ENCODE data around the gene TRIM46. TPM values are rescaled to one million over a fixed set of nuclear protein-coding genes. Genes with fewer than 3 reads are reported as not detected.

The TRIM46 gene
- total RNA-seq, 3 donors from 2014 or later (not counting 1 experiment from before 2014, with no cell fraction given), result 0.94 to 4.9 (median 2.5) TPM

DNA sequence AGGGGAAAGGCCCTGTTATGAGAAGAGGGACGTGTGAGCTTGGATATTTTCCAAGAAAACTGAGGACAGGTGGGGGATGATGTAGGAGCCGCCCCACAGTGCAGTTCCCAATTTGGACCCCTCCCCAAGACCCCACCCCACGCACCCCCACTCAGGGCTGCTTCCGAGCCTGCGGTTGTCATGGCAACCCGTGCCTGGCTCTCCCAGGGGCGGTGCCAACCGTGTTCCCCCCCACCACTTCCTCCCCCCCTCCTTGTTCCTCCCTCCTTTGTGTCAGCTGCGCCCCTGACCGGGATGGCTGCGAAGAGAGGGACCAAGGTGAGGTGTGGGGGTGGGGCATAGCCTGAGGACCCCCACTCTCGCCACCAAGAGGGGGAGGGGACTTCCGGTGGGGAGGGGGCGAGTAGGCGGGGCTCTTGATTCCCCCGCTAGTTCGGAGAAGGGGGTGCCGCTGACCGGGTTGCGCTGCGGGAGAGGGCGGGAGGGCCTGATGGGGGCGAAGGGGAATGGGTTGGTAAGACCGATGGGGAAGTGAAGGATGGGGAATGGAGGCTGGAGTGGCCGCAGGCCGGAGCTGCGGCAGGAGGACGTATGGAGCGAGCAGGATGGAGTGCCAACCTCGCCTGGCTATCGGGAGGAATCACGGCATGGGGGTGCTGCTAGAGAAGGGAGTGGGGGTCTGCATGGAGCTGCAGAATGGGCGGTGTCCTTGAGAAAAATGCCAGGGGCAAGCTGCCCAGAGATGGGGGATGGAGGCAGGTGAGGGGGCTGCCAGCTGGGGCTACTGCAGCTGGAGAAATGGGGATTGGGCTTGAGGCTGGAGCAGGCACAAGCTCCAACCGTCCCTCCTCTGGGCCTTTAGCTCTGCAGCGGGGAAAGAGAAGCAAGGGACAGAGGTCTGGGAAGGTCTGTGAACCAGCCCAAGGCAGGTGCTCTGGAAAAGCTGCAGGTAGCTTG, 953 bp downstream of the TRIM46 start:
- Mint-ChIP-seq H3K27me3 (ENCODE audit: low read depth in 2 of 2) (peaks cover 0 to 5% of the 10 kb centered on the region in 2 donors), H3K9me3 (no peaks in the 10 kb centered on the region), H3K36me3 (no peaks in the 10 kb centered on the region), H3K27ac (peak overlapping the region; percentile 95 to 99), H3K4me1 (peaks cover 28 to 40% of the 10 kb centered on the region in 2 donors), H3K4me3 (peak overlapping the region; percentile 95)
- TF ChIP-seq, protein P1, sequence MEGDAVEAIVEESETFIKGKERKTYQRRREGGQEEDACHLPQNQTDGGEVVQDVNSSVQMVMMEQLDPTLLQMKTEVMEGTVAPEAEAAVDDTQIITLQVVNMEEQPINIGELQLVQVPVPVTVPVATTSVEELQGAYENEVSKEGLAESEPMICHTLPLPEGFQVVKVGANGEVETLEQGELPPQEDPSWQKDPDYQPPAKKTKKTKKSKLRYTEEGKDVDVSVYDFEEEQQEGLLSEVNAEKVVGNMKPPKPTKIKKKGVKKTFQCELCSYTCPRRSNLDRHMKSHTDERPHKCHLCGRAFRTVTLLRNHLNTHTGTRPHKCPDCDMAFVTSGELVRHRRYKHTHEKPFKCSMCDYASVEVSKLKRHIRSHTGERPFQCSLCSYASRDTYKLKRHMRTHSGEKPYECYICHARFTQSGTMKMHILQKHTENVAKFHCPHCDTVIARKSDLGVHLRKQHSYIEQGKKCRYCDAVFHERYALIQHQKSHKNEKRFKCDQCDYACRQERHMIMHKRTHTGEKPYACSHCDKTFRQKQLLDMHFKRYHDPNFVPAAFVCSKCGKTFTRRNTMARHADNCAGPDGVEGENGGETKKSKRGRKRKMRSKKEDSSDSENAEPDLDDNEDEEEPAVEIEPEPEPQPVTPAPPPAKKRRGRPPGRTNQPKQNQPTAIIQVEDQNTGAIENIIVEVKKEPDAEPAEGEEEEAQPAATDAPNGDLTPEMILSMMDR (IDR thresholded peaks at IDR 0.05), result no peak
- ATAC-seq (no peak), DNase-seq (peak in 1 of 2 donors; percentile 85)
- H3K36me3 ChIP-seq (ENCODE audit: control insufficient read depth, insufficient read depth, low read length), result peaks cover 9% of the 10 kb centered on the region
- WGBS (ENCODE audit: insufficient coverage), result 13% methylated on average over 34 of the region's 35 CpGs
- intact Hi-C loops (cut with micrococcal nuclease), result loop anchor here (5.0 kb wide), 2 partner anchors 53 to 418 kb away; no protein-coding TSS in a partner anchor
- H3K27ac ChIP-seq (ENCODE audit: low read length), result no peak overlapping the region
- no peaks in the 10 kb centered on the region for H3K27me3 ChIP-seq (ENCODE audit: control insufficient read depth, insufficient read depth, low read length)
- H3K4me3 ChIP-seq (ENCODE audit: low read length), result peak overlapping the region; percentile 68
- no peaks in the 10 kb centered on the region for H3K9me3 ChIP-seq (ENCODE audit: control insufficient read depth, insufficient read depth, low read length)
- peaks cover 33% of the 10 kb centered on the region for H3K4me1 ChIP-seq (ENCODE audit: control insufficient read depth, insufficient read depth, low read length)

- H3K36me3 ChIP-seq (ENCODE audit: control insufficient read depth, insufficient read depth, low read length), result peaks cover 3% of the 10 kb centered on the region
- H3K9me3 ChIP-seq (ENCODE audit: control insufficient read depth, insufficient read depth, low read length), result no peaks in the 10 kb centered on the region
- no peaks in the 10 kb centered on the region for H3K27me3 ChIP-seq (ENCODE audit: control insufficient read depth, insufficient read depth, low read length)
- Mint-ChIP-seq H3K4me1 (peaks cover 28 to 40% of the 10 kb centered on the region in 2 donors), H3K27me3 (ENCODE audit: low read depth in 2 of 2) (peaks cover 0 to 5% of the 10 kb centered on the region in 2 donors), H3K4me3 (no peak overlapping the region), H3K9me3 (no peaks in the 10 kb centered on the region), H3K27ac (no peak overlapping the region), H3K36me3 (no peaks in the 10 kb centered on the region)
- WGBS (ENCODE audit: insufficient coverage), result 93% methylated on average over 9 of the region's 12 CpGs
- ATAC-seq, result no peak
- peak in 1 of 2 donors; percentile 21 for DNase-seq
- H3K27ac ChIP-seq (ENCODE audit: low read length), result no peak overlapping the region
- TF ChIP-seq, protein P1 (IDR thresholded peaks at IDR 0.05), result no peak
- no peak overlapping the region for H3K4me3 ChIP-seq (ENCODE audit: low read length)
- peaks cover 33% of the 10 kb centered on the region for H3K4me1 ChIP-seq (ENCODE audit: control insufficient read depth, insufficient read depth, low read length)
- intact Hi-C loops (cut with micrococcal nuclease), result loop anchor here (5.0 kb wide), 2 partner anchors 52 to 417 kb away; no protein-coding TSS in a partner anchor
Measured at GRCh38 chr1:155175281-155175926, 1.8 kb downstream of the TRIM46 start.

DNA sequence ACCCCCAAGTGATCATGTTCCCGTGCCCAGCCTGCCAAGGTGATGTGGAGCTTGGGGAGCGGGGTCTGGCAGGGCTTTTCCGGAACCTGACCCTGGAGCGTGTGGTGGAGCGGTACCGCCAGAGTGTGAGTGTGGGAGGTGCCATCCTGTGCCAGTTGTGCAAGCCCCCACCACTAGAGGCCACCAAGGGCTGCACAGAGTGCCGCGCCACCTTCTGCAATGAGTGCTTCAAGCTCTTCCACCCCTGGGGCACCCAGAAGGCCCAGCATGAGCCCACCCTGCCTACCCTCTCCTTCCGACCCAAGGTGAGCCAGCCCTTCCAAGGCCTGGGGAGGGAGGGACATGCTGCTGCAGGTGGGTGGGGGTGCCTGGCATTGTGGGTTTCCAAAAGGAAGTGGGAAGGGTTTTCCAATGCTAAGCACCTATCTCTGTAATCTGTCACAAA, 2.3 kb downstream of the TRIM46 start:
- H3K4me1 Mint-ChIP-seq, result peaks cover 28 to 40% of the 10 kb centered on the region in 2 donors
- TF ChIP-seq, protein P1 (IDR thresholded peaks at IDR 0.05), result no peak
- no peak overlapping the region for H3K4me3 ChIP-seq (ENCODE audit: low read length)
- H3K36me3 ChIP-seq (ENCODE audit: control insufficient read depth, insufficient read depth, low read length), result peaks cover 2% of the 10 kb centered on the region
- no peak overlapping the region for H3K27ac Mint-ChIP-seq
- no peaks in the 10 kb centered on the region for H3K9me3 ChIP-seq (ENCODE audit: control insufficient read depth, insufficient read depth, low read length)
- WGBS (ENCODE audit: insufficient coverage), result 89% methylated on average over 9 of the region's 9 CpGs
- peaks cover 33% of the 10 kb centered on the region for H3K4me1 ChIP-seq (ENCODE audit: control insufficient read depth, insufficient read depth, low read length)
- peaks cover 0 to 5% of the 10 kb centered on the region in 2 donors for H3K27me3 Mint-ChIP-seq (ENCODE audit: low read depth in 2 of 2)
- no peak overlapping the region for H3K4me3 Mint-ChIP-seq
- H3K9me3 Mint-ChIP-seq, result no peaks in the 10 kb centered on the region
- intact Hi-C loops (cut with micrococcal nuclease), result loop anchor here (5.0 kb wide), 2 partner anchors 51 to 416 kb away; no protein-coding TSS in a partner anchor
- no peak overlapping the region for H3K27ac ChIP-seq (ENCODE audit: low read length)
- no peaks in the 10 kb centered on the region for H3K27me3 ChIP-seq (ENCODE audit: control insufficient read depth, insufficient read depth, low read length)
- H3K36me3 Mint-ChIP-seq, result no peaks in the 10 kb centered on the region
- DNase-seq (peak in 1 of 2 donors; percentile 57), ATAC-seq (no peak)
